Measurements from ENCODE around the gene SPATA7. TPM values are rescaled to one million over a fixed set of nuclear protein-coding genes. Genes with fewer than 3 reads are reported as not detected.

SPATA7 gene
- total and polyA plus RNA-seq, 9 of the 15 experiments (the other 6 are each of a cell fraction or from before 2014, with no cell fraction given), result 0.80 to 3.3 (median 2.5) TPM

- no peak for TF ChIP-seq NEUROD1 (IDR thresholded peaks at IDR 0.05; ENCODE audit: borderline replicate concordance, low read depth, low read length, partially characterized antibody)
- no peak for TF ChIP-seq IRF1 (CRISPR knock-in tag; IDR thresholded peaks at IDR 0.05; ENCODE audit: borderline replicate concordance)
- no peak for TF ChIP-seq ZKSCAN1 (IDR thresholded peaks at IDR 0.05; ENCODE audit: low read depth, low read length)
- no peak for TF ChIP-seq ZNF512 (tag; IDR thresholded peaks at IDR 0.05)
- TF ChIP-seq ZNF407 (IDR thresholded peaks at IDR 0.05; ENCODE audit: low read depth), result no peak
- TF ChIP-seq ZBTB7A (IDR thresholded peaks at IDR 0.05; ENCODE audit: borderline replicate concordance, control insufficient read depth, low read depth, low read length), result no peak
- TF ChIP-seq ZSCAN29 (IDR thresholded peaks at IDR 0.05), result no peak
- TF ChIP-seq LARP7 (IDR thresholded peaks at IDR 0.05), result no peak
- no peak for TF ChIP-seq NFRKB (IDR thresholded peaks at IDR 0.05; ENCODE audit: low read depth)
- Histone ChIP-seq H3K36me3 (ENCODE audit: control insufficient read depth, insufficient read depth, low read length) (no peaks in the 10 kb centered on the region), H3K4me3 (no peak overlapping the region), H3K79me2 (ENCODE audit: control insufficient read depth, insufficient read depth, low read length) (no peaks in the 10 kb centered on the region), H2AFZ (ENCODE audit: low read depth, low read length) (no peak overlapping the region), H4K20me1 (replicated peaks; ENCODE audit: control insufficient read depth, insufficient read depth, low read length) (no peaks in the 10 kb centered on the region), H3K27ac (ENCODE audit: extremely low read depth, low read depth, low read length) (no peak overlapping the region), H3K4me1 (replicated peaks in 1 of 2; ENCODE audit: control insufficient read depth in 2 of 2, insufficient read depth in 2 of 2, low read length in 2 of 2) (no peaks in the 10 kb centered on the region), H3K4me2 (ENCODE audit: insufficient read depth, low read length) (no peak overlapping the region), H3K9ac (ENCODE audit: insufficient read depth in 1 of 2, low read depth in 2 of 2, low read length in 2 of 2) (no peak overlapping the region), H3K9me1 (ENCODE audit: control insufficient read depth, insufficient read depth, low read length) (no peaks in the 10 kb centered on the region), H3K9me3 (replicated peaks; ENCODE audit: control insufficient read depth, insufficient read depth, low read depth, low read length) (no peaks in the 10 kb centered on the region), H3K27me3 (ENCODE audit: control insufficient read depth in 2 of 2, insufficient read depth in 2 of 2, low read length in 2 of 2) (no peaks in the 10 kb centered on the region)
- in situ Hi-C loops (cut with MboI), result no loop called here
- ATAC-seq, result no peak
- DNase-seq (ENCODE audit: extremely low read depth in 1 of 4, low spot score in 3 of 4), result no peak
- intact Hi-C loops (cut with micrococcal nuclease), result no loop called here
- CTCF ChIA-PET (ENCODE audit: low intra/inter-chr PET ratio), result no interaction called here
- POLR2A ChIA-PET, result interaction anchor here (1.1 kb wide), 1 partner anchor 10 kb away, joined by 4 read pairs; no protein-coding TSS in a partner anchor
- BruUV-seq (replicated peaks), result no TSS peak
- FAIRE-seq, result no peak
These were observed 45.1 kb upstream of the SPATA7 start for GRCh38 chr14:88340357-88340756.
